ENCODE data around the gene SLC16A12.

Gene SLC16A12, protein sequence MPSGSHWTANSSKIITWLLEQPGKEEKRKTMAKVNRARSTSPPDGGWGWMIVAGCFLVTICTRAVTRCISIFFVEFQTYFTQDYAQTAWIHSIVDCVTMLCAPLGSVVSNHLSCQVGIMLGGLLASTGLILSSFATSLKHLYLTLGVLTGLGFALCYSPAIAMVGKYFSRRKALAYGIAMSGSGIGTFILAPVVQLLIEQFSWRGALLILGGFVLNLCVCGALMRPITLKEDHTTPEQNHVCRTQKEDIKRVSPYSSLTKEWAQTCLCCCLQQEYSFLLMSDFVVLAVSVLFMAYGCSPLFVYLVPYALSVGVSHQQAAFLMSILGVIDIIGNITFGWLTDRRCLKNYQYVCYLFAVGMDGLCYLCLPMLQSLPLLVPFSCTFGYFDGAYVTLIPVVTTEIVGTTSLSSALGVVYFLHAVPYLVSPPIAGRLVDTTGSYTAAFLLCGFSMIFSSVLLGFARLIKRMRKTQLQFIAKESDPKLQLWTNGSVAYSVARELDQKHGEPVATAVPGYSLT

GRCh38 chr10:89535171-89536012, at the start of gene SLC16A12:
Gene SLC16A12, minus strand, starts transcription at chr10:89535594. Its CDS starts 73,016 bp downstream, at chr10:89462578.
- no peak for DNase-seq

DNA sequence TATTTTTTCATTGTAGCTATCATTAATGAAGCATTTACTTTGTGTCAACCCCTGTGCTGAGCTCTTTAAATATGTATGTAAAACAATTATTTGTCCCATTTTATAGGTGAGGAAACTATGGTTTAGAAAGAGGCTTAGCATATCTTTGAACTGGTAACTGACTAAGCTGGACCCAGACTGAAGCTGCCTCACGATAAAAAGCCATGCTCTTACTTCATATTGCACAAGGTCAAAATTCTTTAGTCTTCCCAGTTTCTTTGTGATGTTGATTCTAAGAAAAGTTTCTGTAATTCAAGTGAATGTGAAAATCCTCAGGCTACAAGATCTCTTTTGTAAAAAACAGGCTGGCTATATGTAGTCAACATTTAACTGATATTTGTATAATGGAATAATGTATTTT, 46.6 kb upstream of the SLC16A12 start:
- no peak for DNase-seq

- no peak for DNase-seq
Observed at GRCh38 chr10:89580243-89580642, 44.8 kb upstream of the SLC16A12 start.

GRCh38 chr10:89576696-89577095, 41.3 kb upstream of the SLC16A12 start:
- DNase-seq, result no peak

GRCh38 chr10:89576022-89576421, 40.6 kb upstream of the SLC16A12 start:
- DNase-seq, result no peak

- DNase-seq, result no peak
Observed at GRCh38 chr10:89575031-89575430, 39.6 kb upstream of the SLC16A12 start.

DNA sequence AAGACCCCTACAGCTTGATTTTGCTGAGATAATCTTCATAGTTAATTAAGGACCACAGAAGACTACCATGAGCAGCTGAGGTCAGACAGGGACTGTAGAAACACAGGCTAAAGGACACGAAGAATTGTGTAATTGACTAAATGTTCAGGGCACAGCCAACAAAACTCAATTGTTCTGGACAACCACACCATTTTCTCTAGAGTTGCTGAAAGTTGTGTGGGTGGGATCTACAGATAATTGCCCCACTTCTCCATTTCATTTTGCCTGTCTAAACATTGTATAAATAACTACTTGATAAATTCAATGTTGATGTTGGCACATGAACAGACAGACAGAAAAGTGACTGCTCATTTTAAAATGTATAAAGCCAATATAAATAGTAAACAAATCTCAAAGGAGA, 39.0 kb upstream of the SLC16A12 start:
- DNase-seq, result no peak

- no peak for DNase-seq
Observed at GRCh38 chr10:89567576-89568245, 32.3 kb upstream of the SLC16A12 start.

- no peak for DNase-seq
Observed at GRCh38 chr10:89566992-89567391, 31.6 kb upstream of the SLC16A12 start.

- no peak for DNase-seq
Observed at GRCh38 chr10:89566095-89566950, 30.9 kb upstream of the SLC16A12 start.

- DNase-seq, result no peak
Observed at GRCh38 chr10:89565180-89565579, 29.8 kb upstream of the SLC16A12 start.

DNA sequence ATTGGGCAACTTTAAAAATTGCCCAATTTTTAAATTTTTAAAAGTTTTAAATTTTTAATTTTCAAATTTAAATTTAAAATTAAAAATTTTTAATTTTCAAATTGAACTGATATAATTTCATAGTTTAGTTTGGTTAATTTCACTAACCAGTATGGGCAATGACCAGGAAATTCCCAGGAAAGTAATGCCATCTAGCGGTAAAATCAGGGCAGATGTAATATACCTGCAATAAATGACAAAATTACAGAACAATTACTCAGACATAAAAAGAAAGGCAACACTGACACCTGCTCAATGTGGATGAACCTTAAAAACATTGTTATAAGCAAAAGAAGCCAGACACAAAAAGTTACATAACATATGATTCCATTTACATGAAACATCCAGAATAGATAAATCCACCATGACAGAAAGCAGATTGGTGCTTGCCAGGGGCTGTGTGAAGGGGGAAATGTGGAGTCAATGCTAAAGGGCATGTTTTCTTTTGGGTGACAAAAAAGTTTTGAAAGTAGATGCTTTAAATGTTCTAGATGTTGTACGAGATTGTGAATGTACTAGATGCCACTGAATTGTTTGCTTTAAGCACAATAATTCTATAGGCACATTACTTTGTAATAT, 28.6 kb upstream of the SLC16A12 start:
- DNase-seq, result peak; percentile 74

DNA sequence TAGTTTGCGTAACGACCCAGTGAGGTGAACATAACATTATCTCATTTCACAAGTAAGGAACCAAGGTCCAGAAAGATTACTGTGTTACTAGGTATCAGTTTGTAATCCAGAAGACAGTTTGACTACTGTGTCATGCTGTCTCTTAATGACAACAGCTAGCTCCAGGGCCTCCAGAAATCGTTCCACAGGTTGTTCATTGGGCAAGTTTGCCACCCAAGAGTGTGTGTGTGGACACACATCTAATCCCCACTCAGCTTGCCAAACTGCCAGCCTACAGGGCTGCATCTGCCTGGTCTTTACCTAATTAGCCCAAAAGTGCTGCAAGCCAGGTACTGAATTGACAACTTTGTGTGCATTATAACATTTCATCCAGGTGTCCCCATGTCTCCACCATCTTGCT, 27.9 kb upstream of the SLC16A12 start:
- no peak for DNase-seq

DNA sequence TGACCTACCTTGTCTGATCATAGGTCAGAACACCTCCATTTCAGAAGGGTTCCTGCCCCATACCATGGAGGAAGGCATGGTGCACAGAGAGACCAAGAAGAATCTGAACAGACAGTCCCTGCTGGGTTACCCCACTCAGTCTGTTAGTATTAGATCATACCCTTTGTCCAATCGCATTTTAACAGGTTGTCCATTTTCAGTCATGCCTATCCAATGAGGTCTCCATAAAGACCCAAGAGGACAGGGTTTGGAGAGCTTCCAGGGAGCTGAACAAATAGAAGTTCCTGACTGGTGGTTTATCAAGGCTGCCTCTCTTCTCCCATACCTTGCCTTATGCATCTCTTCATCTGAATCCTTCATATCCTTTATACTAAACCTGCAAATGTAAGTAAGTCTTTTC, 21.2 kb upstream of the SLC16A12 start:
- no peak for DNase-seq

- DNase-seq, result no peak
Observed at GRCh38 chr10:89555688-89556445, 20.5 kb upstream of the SLC16A12 start.

DNA sequence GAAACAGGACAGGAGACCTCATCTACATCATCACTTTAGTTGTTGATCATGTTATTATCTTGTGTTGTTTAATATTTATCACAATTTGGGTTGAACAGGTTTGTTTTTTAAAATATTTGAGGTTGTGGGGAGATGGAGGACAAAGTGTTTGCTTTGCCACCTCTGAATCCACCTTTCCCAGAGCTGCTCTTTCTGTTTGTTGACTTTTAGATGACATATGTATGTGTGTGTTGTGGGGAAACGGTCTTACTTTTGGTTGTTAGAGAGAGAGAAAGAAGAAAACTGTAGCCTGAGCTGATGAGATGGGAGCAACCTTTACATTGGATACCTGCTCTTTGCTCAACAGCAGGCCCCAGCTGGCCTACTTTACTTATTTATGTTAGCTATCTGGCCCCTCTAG, 19.0 kb upstream of the SLC16A12 start:
- no peak for DNase-seq

DNA sequence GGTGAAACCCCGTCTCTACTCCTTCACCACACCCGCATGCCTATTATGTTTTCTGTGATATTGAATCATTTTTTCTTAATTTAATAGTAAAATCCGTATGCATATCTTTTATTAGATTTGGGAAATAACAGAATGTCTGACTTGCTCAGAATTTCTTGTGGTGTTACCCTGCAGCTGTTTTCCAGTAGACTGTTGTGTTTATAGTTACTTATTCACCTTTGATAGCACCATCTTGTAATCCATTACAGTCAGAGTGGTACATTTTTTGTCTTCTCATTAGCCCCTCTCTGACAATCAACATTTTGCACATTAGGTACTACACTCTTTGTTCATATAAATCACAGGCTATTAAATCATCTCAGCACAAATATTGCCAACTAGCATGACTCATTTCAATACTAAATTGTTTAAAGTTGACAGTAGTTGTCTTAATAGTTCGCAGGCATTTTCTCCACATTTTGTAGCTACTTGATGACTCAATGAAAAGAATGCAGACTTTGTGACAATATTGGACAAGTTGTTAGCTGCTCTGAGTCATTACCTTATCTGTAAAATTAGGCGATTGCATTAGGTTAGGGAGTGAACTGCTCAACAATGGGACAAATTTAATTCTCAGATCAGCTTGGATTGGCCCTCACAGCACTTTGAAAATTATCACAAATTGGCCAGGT, 17.8 kb upstream of the SLC16A12 start:
- DNase-seq, result no peak

- DNase-seq, result no peak
Observed at GRCh38 chr10:89552213-89552612, 16.8 kb upstream of the SLC16A12 start.

DNA sequence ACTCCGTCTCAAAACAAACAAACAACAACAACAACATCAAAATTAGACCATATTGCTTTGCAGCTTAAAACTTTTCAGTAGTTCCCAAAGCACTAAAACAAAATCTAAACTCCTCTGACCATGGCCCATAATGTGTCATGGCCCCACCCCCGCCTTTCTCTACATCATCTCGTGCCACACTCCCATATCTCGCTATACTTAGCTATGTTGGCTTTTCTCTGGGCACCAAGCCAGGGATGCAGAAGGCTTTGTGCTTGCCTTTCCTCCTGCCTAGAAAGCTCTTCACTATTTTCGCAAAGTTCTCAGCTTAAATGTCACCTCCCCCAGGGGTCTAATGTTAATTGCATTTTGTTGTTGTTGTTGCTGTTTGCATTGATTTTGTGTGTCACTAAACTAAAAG, 15.1 kb upstream of the SLC16A12 start:
- DNase-seq, result no peak

GRCh38 chr10:89549510-89549909, 14.1 kb upstream of the SLC16A12 start:
- peak; percentile 54 for DNase-seq

Data from NCI-H748 treated with DMSO at 0.1 percent for 48 hours (cell line).